Body of pancreas (tissue), 4 donors: Measurements from ENCODE around the gene ACACB. TPM values are rescaled to one million over a fixed set of nuclear protein-coding genes. Genes with fewer than 3 reads are reported as not detected.

Source experiments
- ATAC-seq: fragments of 150-250 bp; one replicate; pipeline ENCODE4 v1.9.1; 2016
- DNase-seq, 4 donors: peaks; one replicate each; pipeline ENCODE4 v3.0.0-alpha.2; 2019
- H3K27ac ChIP-seq, 4 donors: fragments of 200-600 bp; sonication (generic); 1 replicate in 3 of 4; 2 replicates in 1 of 4; pipeline versions ENCODE4 v1.5.1 to v1.6.1; 2016 to 2019; ENCODE audit warnings: mild to moderate bottlenecking in 1 of 4, mixed read lengths in 1 of 4, moderate library complexity in 1 of 4
- H3K27me3 ChIP-seq, 2 donors: fragments of 200-600 bp; sonication (generic); one replicate each; pipeline ENCODE4 v1.6.0; 2016; ENCODE audit warnings: mild to moderate bottlenecking in 1 of 2
- H3K36me3 ChIP-seq, 2 donors: fragments of 200-600 bp; sonication (generic); replicated peaks in 1 of 2; 2 replicates each; pipeline ENCODE4 v1.5.1; 2016; ENCODE audit warnings: low read depth in 2 of 2; ENCODE audit not compliant: insufficient read depth in 1 of 2
- H3K4me1 ChIP-seq: fragments of 200-600 bp; sonication (generic); one replicate; pipeline ENCODE4 v1.6.0; 2016
- H3K4me3 ChIP-seq, 2 donors: fragments of 200-600 bp; sonication (generic); 1 replicate in 1 of 2; 2 replicates in 1 of 2; pipeline ENCODE4 v1.5.1; 2016 to 2019
- H3K9me3 ChIP-seq, 3 donors: fragments of 200-600 bp; sonication (generic); 1 replicate in 2 of 3; 2 replicates in 1 of 3; pipeline ENCODE4 v1.5.1; 2016
- CTCF ChIP-seq, 7 experiments: fragments of 450-650 bp in 4 of 7; fragments of 200-600 bp in 3 of 7; sonication (generic) in 3 of 7; IDR thresholded peaks; one replicate each; pipeline ENCODE4 v1.5.1; 2016 to 2019; ENCODE audit warnings: antibody characterized with exemption in 7 of 7
- POLR2A ChIP-seq, 3 donors: fragments of 450-650 bp; IDR thresholded peaks; one replicate each; pipeline ENCODE4 v1.6.1; 2016; ENCODE audit warnings: antibody characterized with exemption in 3 of 3, mild to moderate bottlenecking in 2 of 3
- WGBS, 2 donors: methylation state at CpG; one replicate each; pipeline ENCODE4 v1.1.5; 2017; 5-methylcytosine and 5-hydroxymethylcytosine counted together
- intact Hi-C: fragments of 100-400 bp; cut with DNase I; formaldehyde crosslinking; loops from one replicate; pipeline ENCODE4 v1.15.1; 2023
- total RNA-seq, 2 donors: library from RNA; depleted of rRNA; stranded (reverse); fragments of >200 nt; gene quantifications; one replicate each; pipeline ENCODE4 v1.1.0, GENCODE V29; 2016

ACACB gene
- total RNA-seq, 2 donors from 2014 or later: 71.1 to 358 TPM

DNA sequence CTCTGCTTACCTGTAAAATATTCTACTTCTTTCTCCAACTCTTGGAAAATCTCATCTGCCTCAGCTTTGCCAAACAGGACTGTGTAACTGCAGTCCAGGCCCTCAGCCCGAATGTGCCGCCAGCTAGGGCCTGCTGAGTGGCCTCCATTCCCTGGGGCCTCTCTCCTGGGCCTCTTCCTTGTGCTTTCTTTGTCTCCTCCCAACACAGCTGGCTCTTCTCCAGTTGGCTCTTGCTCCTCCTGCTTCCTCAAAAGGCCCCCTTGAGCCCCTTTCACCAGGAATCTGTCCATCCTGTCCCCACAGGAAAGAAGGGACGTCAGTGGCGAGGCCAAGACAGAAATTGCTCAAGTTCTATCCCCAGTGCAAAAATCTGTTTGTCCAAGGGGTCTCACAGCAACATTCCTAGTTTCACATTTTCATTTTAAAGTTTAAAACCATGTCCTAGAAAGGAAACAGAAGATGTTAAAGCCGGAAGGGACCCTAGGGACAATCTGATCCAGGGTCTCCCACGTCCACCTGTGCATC, 23.8 kb upstream of the ACACB start:
- ATAC-seq: no peak
- whole genome bisulfite sequencing, 2 donors: 56 to 72% methylated on average over 6 of the region's 6 CpGs
- H3K27ac ChIP-seq: peak overlapping the region in 3 of 4 donors; percentile 45 to 67 (median 63)

GRCh38 chr12:109093022-109093918, 23.1 kb upstream of the ACACB start, which contains the start of gene ALKBH2:
Gene ALKBH2 (minus strand): TSS chr12:109093472. CDS start chr12:109092786, 686 bp downstream.
- ATAC-seq (peak; percentile 80), DNase-seq (peak; percentile 94 to 95 (median 94))
- H3K4me3 ChIP-seq: no peak within 1 kb of the TSS
- peaks cover 0 to 2% of the 10 kb centered on the region in 2 donors for H3K36me3 ChIP-seq
- no peaks in the 10 kb centered on the region for H3K9me3 ChIP-seq
- no peaks in the 10 kb centered on the region for H3K27me3 ChIP-seq
- intact Hi-C loops: loop anchor here (10.0 kb wide), 1 partner anchor 208 kb away; the partner anchor contains the start of gene DAO
- H3K27ac ChIP-seq: peak within 1 kb of the TSS; percentile 37 to 67 (median 54)
- WGBS, 2 donors: 5 to 19% methylated on average over 16 to 45 of the region's 45 CpGs
- H3K4me1 ChIP-seq: peaks cover 32% of the 10 kb centered on the region
- peak; percentile 31 to 79 (median 69) for TF ChIP-seq POLR2A (IDR thresholded peaks at IDR 0.05)
- TF ChIP-seq CTCF (IDR thresholded peaks at IDR 0.05): peak; percentile 96 to 99 (median 99)

More for the DNA sequence above, 23.8 kb upstream of the ACACB start:
- no peak for TF ChIP-seq POLR2A (IDR thresholded peaks at IDR 0.05)
- TF ChIP-seq CTCF (IDR thresholded peaks at IDR 0.05): no peak
- Histone ChIP-seq H3K36me3 (peaks cover 0 to 2% of the 10 kb centered on the region in 2 donors), H3K9me3 (no peaks in the 10 kb centered on the region), H3K27me3 (no peaks in the 10 kb centered on the region), H3K4me3 (no peak overlapping the region), H3K4me1 (peaks cover 36% of the 10 kb centered on the region)
- intact Hi-C loops: loop anchor here (10.0 kb wide), 1 partner anchor 208 kb away; the partner anchor contains the start of gene DAO
- DNase-seq: no peak

GRCh38 chr12:109097140-109097434, 19.3 kb upstream of the ACACB start:
- H3K4me3 ChIP-seq: no peak overlapping the region
- 22 to 30% methylated on average over 11 of the region's 11 CpGs for WGBS, 2 donors
- no peak overlapping the region for H3K27ac ChIP-seq
- DNase-seq (no peak), ATAC-seq (no peak)
- no peaks in the 10 kb centered on the region for H3K9me3 ChIP-seq
- H3K27me3 ChIP-seq: no peaks in the 10 kb centered on the region
- intact Hi-C loops: loop anchor here (10.0 kb wide), 1 partner anchor 212 kb away; the partner anchor contains the start of gene DAO
- TF ChIP-seq CTCF (IDR thresholded peaks at IDR 0.05) (no peak), POLR2A (IDR thresholded peaks at IDR 0.05) (no peak)
- H3K36me3 ChIP-seq: peaks cover 0 to 4% of the 10 kb centered on the region in 2 donors
- peaks cover 43% of the 10 kb centered on the region for H3K4me1 ChIP-seq

DNA sequence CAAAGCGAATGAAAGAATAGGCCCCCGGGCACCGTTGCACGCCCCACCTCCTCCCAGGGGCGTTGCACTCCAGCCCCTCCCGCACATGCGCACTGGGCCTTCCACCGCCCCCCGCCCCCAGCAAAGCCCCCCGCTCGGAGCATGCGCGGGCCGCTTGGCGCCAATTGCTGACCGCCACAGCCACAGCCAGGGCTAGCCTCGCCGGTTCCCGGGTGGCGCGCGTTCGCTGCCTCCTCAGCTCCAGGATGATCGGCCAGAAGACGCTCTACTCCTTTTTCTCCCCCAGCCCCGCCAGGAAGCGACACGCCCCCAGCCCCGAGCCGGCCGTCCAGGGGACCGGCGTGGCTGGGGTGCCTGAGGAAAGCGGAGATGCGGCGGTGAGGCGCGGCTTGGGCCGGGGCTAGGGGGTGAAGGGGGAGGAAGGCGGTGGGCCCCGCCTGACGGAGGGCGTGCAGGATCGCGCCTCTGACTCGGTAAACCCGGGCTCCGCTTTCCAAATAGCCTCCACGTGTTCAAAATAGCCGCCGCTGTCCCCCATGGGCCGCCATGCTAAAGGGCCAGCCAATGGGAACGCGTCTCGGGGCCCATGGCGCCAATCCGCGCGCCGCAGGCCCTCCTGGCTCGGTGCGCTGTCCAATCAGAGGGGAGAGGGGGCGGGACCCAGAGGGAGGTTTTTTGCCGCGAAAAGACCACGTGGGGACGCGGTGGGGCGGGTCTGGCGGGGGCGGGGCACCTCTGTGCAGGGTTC, 18.8 kb upstream of the ACACB start, which contains the start of gene UNG:
UNG (plus strand) TSS at position 163 of the 748 bp plus-strand sequence; CDS start at position 246, 83 bp downstream.
- peak; percentile 97 to 98 (median 97) for DNase-seq
- Histone ChIP-seq H3K27ac (peak within 1 kb of the TSS; percentile 74 to 93 (median 86)), H3K9me3 (no peaks in the 10 kb centered on the region), H3K4me3 (peak within 1 kb of the TSS; percentile 48 to 76), H3K27me3 (no peaks in the 10 kb centered on the region), H3K36me3 (peaks cover 0 to 4% of the 10 kb centered on the region in 2 donors), H3K4me1 (peaks cover 38% of the 10 kb centered on the region)
- intact Hi-C loops: loop anchor here (10.0 kb wide), 1 partner anchor 213 kb away; the partner anchor contains the start of gene DAO
- 0% methylated on average over 10 to 60 of the region's 71 CpGs for WGBS, 2 donors
- peak; percentile 96 for ATAC-seq
- no peak for TF ChIP-seq CTCF (IDR thresholded peaks at IDR 0.05)
- TF ChIP-seq POLR2A (IDR thresholded peaks at IDR 0.05): no peak
